Measurements from ENCODE around the gene SLX9. TPM values are rescaled to one million over a fixed set of nuclear protein-coding genes. Genes with fewer than 3 reads are reported as not detected.

Gene SLX9
- polyA plus RNA-seq, 1 donor from 2014 or later, result 15.4 TPM

GRCh38 chr21:44994047-44994694 lies 54.3 kb downstream of the SLX9 start:
- no peaks in the 10 kb centered on the region for H4K20me1 ChIP-seq (ENCODE audit: insufficient read depth)
- no peak overlapping the region for H3K4me2 ChIP-seq (ENCODE audit: low read length)
- no peaks in the 10 kb centered on the region for H3K79me2 ChIP-seq (replicated peaks; ENCODE audit: insufficient read depth, low read length)
- H3K36me3 ChIP-seq (ENCODE audit: insufficient read depth, low read length), result no peaks in the 10 kb centered on the region
- H3K4me3 ChIP-seq (ENCODE audit: low read length), result no peak overlapping the region
- TF ChIP-seq REST (IDR thresholded peaks at IDR 0.05; ENCODE audit: borderline replicate concordance), result no peak
- TF ChIP-seq POLR2AphosphoS5 (IDR thresholded peaks at IDR 0.05), result no peak
- no peak for TF ChIP-seq SMC3 (conservative IDR thresholded peaks at IDR 0.05; ENCODE audit: poor library complexity)
- TF ChIP-seq EZH2 (IDR thresholded peaks at IDR 0.05; ENCODE audit: borderline replicate concordance, insufficient read depth, low read length, poor library complexity, severe bottlenecking), result no peak
- no peak for TF ChIP-seq TAF1 (IDR thresholded peaks at IDR 0.05; ENCODE audit: low read depth)
- no peak for TF ChIP-seq RAD21 (conservative IDR thresholded peaks at IDR 0.05)
- no peak for TF ChIP-seq EP300 (conservative IDR thresholded peaks at IDR 0.05; ENCODE audit: poor library complexity, severe bottlenecking)
- TF ChIP-seq CTCF (IDR thresholded peaks at IDR 0.05; ENCODE audit: poor library complexity, severe bottlenecking), result no peak
- TF ChIP-seq MXI1 (conservative IDR thresholded peaks at IDR 0.05; ENCODE audit: poor library complexity, severe bottlenecking), result no peak
- no peak overlapping the region for H3K27ac ChIP-seq (ENCODE audit: low read length)
- no peaks in the 10 kb centered on the region for H3K9me3 ChIP-seq (ENCODE audit: low read length)
- H3K9ac ChIP-seq (ENCODE audit: low read length), result no peak overlapping the region
- H3K27me3 ChIP-seq (ENCODE audit: insufficient read depth, low read depth, low read length), result no peaks in the 10 kb centered on the region
- H3F3A ChIP-seq (ENCODE audit: insufficient read depth, low read length, poor library complexity, severe bottlenecking), result no peaks in the 10 kb centered on the region
- H3K9me2 ChIP-seq (ENCODE audit: insufficient read depth, low read length), result no peaks in the 10 kb centered on the region
- H2AFZ ChIP-seq (ENCODE audit: low read depth, low read length), result no peak overlapping the region

- H3K79me2 ChIP-seq (replicated peaks; ENCODE audit: insufficient read depth, low read length), result no peaks in the 10 kb centered on the region
- H3K36me3 ChIP-seq (ENCODE audit: insufficient read depth, low read length), result no peaks in the 10 kb centered on the region
- no peak overlapping the region for H2AFZ ChIP-seq (ENCODE audit: low read depth, low read length)
- no peaks in the 10 kb centered on the region for H3K9me3 ChIP-seq (ENCODE audit: low read length)
- no peaks in the 10 kb centered on the region for H3F3A ChIP-seq (ENCODE audit: insufficient read depth, low read length, poor library complexity, severe bottlenecking)
- H3K9ac ChIP-seq (ENCODE audit: low read length), result no peak overlapping the region
- H3K27ac ChIP-seq (ENCODE audit: low read length), result no peak overlapping the region
- H3K4me2 ChIP-seq (ENCODE audit: low read length), result no peak overlapping the region
- H4K20me1 ChIP-seq (ENCODE audit: insufficient read depth), result no peaks in the 10 kb centered on the region
- no peak overlapping the region for H3K4me3 ChIP-seq (ENCODE audit: low read length)
- H3K9me2 ChIP-seq (ENCODE audit: insufficient read depth, low read length), result no peaks in the 10 kb centered on the region
- TF ChIP-seq REST (IDR thresholded peaks at IDR 0.05; ENCODE audit: borderline replicate concordance) (no peak), EZH2 (IDR thresholded peaks at IDR 0.05; ENCODE audit: borderline replicate concordance, insufficient read depth, low read length, poor library complexity, severe bottlenecking) (no peak), CTCF (IDR thresholded peaks at IDR 0.05; ENCODE audit: poor library complexity, severe bottlenecking) (no peak), MXI1 (conservative IDR thresholded peaks at IDR 0.05; ENCODE audit: poor library complexity, severe bottlenecking) (no peak), EP300 (conservative IDR thresholded peaks at IDR 0.05; ENCODE audit: poor library complexity, severe bottlenecking) (no peak), POLR2AphosphoS5 (IDR thresholded peaks at IDR 0.05) (no peak), TAF1 (IDR thresholded peaks at IDR 0.05; ENCODE audit: low read depth) (no peak), SMC3 (conservative IDR thresholded peaks at IDR 0.05; ENCODE audit: poor library complexity) (no peak), RAD21 (conservative IDR thresholded peaks at IDR 0.05) (no peak)
- no peaks in the 10 kb centered on the region for H3K27me3 ChIP-seq (ENCODE audit: insufficient read depth, low read depth, low read length)
Measured at GRCh38 chr21:44994695-44995342, 55.0 kb downstream of the SLX9 start.
